ENCODE data around the gene RFPL2.
"Not testable (repeated sequence)": the region's sequence is repeated elsewhere in the genome, so short reads cannot be mapped to it uniquely, and the experiment has no call there.

RFPL2 gene

GRCh38 chr22:32175115-32175514 lies 29.8 kb downstream of the RFPL2 start:
- Histone ChIP-seq H3K36me3 (ENCODE audit: control insufficient read depth in 2 of 2, insufficient read depth in 2 of 2, low read length in 2 of 2) (no peaks in the 10 kb centered on the region), H3K4me3 (ENCODE audit: low read length in 2 of 2) (no peak overlapping the region), H3K4me1 (ENCODE audit: control insufficient read depth in 2 of 2, insufficient read depth in 2 of 2, low read length in 2 of 2) (no peaks in the 10 kb centered on the region), H3K9ac (ENCODE audit: low read depth in 1 of 2, low read length in 2 of 2) (no peak overlapping the region), H3K27ac (ENCODE audit: low read depth in 2 of 2, low read length in 2 of 2) (no peak overlapping the region), H3K27me3 (ENCODE audit: control insufficient read depth in 2 of 2, insufficient read depth in 2 of 2, low read length in 2 of 2) (peaks cover 6 to 21% of the 10 kb centered on the region in 2 donors), H3K9me3 (ENCODE audit: control insufficient read depth in 2 of 2, low read length in 2 of 2) (no peaks in the 10 kb centered on the region)

- H3K4me3 ChIP-seq (ENCODE audit: low read length in 2 of 2): no peak overlapping the region
- no peaks in the 10 kb centered on the region for H3K9me3 ChIP-seq (ENCODE audit: control insufficient read depth in 2 of 2, low read length in 2 of 2)
- no peak overlapping the region for H3K27ac ChIP-seq (ENCODE audit: low read depth in 2 of 2, low read length in 2 of 2)
- peaks cover 0 to 4% of the 10 kb centered on the region in 2 donors for H3K4me1 ChIP-seq (ENCODE audit: control insufficient read depth in 2 of 2, insufficient read depth in 2 of 2, low read length in 2 of 2)
- no peak overlapping the region for H3K9ac ChIP-seq (ENCODE audit: low read depth in 1 of 2, low read length in 2 of 2)
- H3K27me3 ChIP-seq (ENCODE audit: control insufficient read depth in 2 of 2, insufficient read depth in 2 of 2, low read length in 2 of 2): peaks cover 0 to 3% of the 10 kb centered on the region in 2 donors
- H3K36me3 ChIP-seq (ENCODE audit: control insufficient read depth in 2 of 2, insufficient read depth in 2 of 2, low read length in 2 of 2): no peaks in the 10 kb centered on the region
Observed at GRCh38 chr22:32165681-32166080, 39.2 kb downstream of the RFPL2 start.

DNA sequence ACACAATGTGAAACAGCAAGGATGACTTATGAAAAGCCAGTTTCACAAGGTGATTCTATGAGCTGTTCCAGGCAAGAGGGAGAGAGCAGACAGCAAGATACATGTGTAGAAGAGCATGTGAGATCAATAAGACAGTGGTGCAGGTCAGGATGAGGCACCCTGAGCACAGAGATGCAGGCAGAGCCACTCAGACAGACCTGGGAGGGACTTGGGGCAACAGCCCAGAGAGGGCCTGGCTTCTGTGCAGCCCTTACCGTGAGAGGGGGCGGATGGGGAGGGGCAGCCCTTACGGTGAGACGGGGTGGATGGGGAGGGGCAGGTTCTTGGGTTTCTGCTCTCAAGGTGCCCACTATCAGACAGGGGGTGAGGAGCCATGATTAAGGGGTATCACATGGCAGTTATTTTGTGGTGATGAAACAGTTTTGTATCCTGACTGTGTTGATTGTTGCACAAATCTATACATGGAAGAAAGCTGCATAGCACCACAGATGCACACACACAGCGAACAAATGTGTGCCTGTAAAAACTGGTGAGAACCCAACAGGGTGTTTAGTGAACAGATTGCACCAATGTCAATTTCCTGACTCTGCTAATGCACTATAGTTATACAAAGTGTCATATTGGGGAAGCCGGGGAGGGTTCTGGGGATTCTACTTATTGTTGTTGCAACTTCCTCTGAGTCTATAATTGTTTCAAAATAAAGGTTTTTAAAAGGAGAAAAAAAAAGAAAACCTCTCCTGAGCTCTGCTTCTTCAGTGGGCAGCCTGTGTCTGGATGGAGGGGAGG lies 40.6 kb downstream of the RFPL2 start:
- Histone ChIP-seq H3K9me3 (ENCODE audit: control insufficient read depth in 2 of 2, low read length in 2 of 2) (no peaks in the 10 kb centered on the region), H3K36me3 (ENCODE audit: control insufficient read depth in 2 of 2, insufficient read depth in 2 of 2, low read length in 2 of 2) (no peaks in the 10 kb centered on the region), H3K9ac (ENCODE audit: low read depth in 1 of 2, low read length in 2 of 2) (no peak overlapping the region), H3K27me3 (ENCODE audit: control insufficient read depth in 2 of 2, insufficient read depth in 2 of 2, low read length in 2 of 2) (peaks cover 0 to 3% of the 10 kb centered on the region in 2 donors), H3K27ac (ENCODE audit: low read depth in 2 of 2, low read length in 2 of 2) (no peak overlapping the region), H3K4me1 (ENCODE audit: control insufficient read depth in 2 of 2, insufficient read depth in 2 of 2, low read length in 2 of 2) (peaks cover 0 to 4% of the 10 kb centered on the region in 2 donors), H3K4me3 (ENCODE audit: low read length in 2 of 2) (no peak overlapping the region)

GRCh38 chr22:32160411-32160810 lies 44.5 kb downstream of the RFPL2 start:
- H3K9me3 ChIP-seq (ENCODE audit: control insufficient read depth in 2 of 2, low read length in 2 of 2); H3K36me3 ChIP-seq (ENCODE audit: control insufficient read depth in 2 of 2, insufficient read depth in 2 of 2, low read length in 2 of 2); H3K4me1 ChIP-seq (ENCODE audit: control insufficient read depth in 2 of 2, insufficient read depth in 2 of 2, low read length in 2 of 2); H3K4me3 ChIP-seq (ENCODE audit: low read length in 2 of 2); H3K27ac ChIP-seq (ENCODE audit: low read depth in 2 of 2, low read length in 2 of 2); H3K27me3 ChIP-seq (ENCODE audit: control insufficient read depth in 2 of 2, insufficient read depth in 2 of 2, low read length in 2 of 2); H3K9ac ChIP-seq (ENCODE audit: low read depth in 1 of 2, low read length in 2 of 2): not testable (repeated sequence)

- Histone ChIP-seq H3K4me1 (ENCODE audit: control insufficient read depth in 2 of 2, insufficient read depth in 2 of 2, low read length in 2 of 2) (no peaks in the 10 kb centered on the region), H3K27ac (ENCODE audit: low read depth in 2 of 2, low read length in 2 of 2) (no peak within 1 kb of the TSS), H3K36me3 (ENCODE audit: control insufficient read depth in 2 of 2, insufficient read depth in 2 of 2, low read length in 2 of 2) (no peaks in the 10 kb centered on the region), H3K9me3 (ENCODE audit: control insufficient read depth in 2 of 2, low read length in 2 of 2) (no peaks in the 10 kb centered on the region), H3K27me3 (ENCODE audit: control insufficient read depth in 2 of 2, insufficient read depth in 2 of 2, low read length in 2 of 2) (peaks cover 0 to 1% of the 10 kb centered on the region in 2 donors), H3K9ac (ENCODE audit: low read depth in 1 of 2, low read length in 2 of 2) (no peak within 1 kb of the TSS), H3K4me3 (ENCODE audit: low read length in 2 of 2) (no peak within 1 kb of the TSS)
Observed at GRCh38 chr22:32158712-32159533, 46.0 kb downstream of the RFPL2 start, which contains the start of gene C22orf42. Gene C22orf42, minus strand, starts transcription at chr22:32159303. Its CDS starts 88 bp downstream, at chr22:32159215.

DNA sequence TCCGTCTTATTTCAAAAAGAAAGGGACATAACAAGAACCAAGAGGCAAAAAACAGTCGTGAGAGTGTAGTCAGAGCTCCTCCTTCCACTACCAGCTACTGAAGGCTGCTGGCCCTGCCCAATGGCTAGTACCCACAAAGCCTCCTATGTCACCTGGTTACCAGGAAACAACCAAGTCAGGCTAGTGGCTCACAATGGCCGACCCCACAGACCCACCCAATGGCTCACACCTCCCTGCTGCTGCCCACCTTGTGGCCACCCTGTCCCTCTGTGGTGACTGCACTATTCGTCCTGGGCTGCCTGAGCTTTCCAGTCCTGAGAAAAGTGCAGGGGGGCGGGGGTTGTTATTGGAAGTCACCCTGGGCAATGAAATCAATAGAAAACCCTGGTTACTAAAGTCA lies 47.2 kb downstream of the RFPL2 start:
- not testable (repeated sequence) for H3K9me3 ChIP-seq (ENCODE audit: control insufficient read depth in 2 of 2, low read length in 2 of 2); H3K4me1 ChIP-seq (ENCODE audit: control insufficient read depth in 2 of 2, insufficient read depth in 2 of 2, low read length in 2 of 2); H3K9ac ChIP-seq (ENCODE audit: low read depth in 1 of 2, low read length in 2 of 2); H3K36me3 ChIP-seq (ENCODE audit: control insufficient read depth in 2 of 2, insufficient read depth in 2 of 2, low read length in 2 of 2); H3K27ac ChIP-seq (ENCODE audit: low read depth in 2 of 2, low read length in 2 of 2); H3K27me3 ChIP-seq (ENCODE audit: control insufficient read depth in 2 of 2, insufficient read depth in 2 of 2, low read length in 2 of 2); H3K4me3 ChIP-seq (ENCODE audit: low read length in 2 of 2)

GRCh38 chr22:32154727-32155126 lies 50.1 kb downstream of the RFPL2 start:
- H3K36me3 ChIP-seq (ENCODE audit: control insufficient read depth in 2 of 2, insufficient read depth in 2 of 2, low read length in 2 of 2); H3K27ac ChIP-seq (ENCODE audit: low read depth in 2 of 2, low read length in 2 of 2); H3K27me3 ChIP-seq (ENCODE audit: control insufficient read depth in 2 of 2, insufficient read depth in 2 of 2, low read length in 2 of 2); H3K9ac ChIP-seq (ENCODE audit: low read depth in 1 of 2, low read length in 2 of 2); H3K4me3 ChIP-seq (ENCODE audit: low read length in 2 of 2); H3K9me3 ChIP-seq (ENCODE audit: control insufficient read depth in 2 of 2, low read length in 2 of 2); H3K4me1 ChIP-seq (ENCODE audit: control insufficient read depth in 2 of 2, insufficient read depth in 2 of 2, low read length in 2 of 2): not testable (repeated sequence)

DNA sequence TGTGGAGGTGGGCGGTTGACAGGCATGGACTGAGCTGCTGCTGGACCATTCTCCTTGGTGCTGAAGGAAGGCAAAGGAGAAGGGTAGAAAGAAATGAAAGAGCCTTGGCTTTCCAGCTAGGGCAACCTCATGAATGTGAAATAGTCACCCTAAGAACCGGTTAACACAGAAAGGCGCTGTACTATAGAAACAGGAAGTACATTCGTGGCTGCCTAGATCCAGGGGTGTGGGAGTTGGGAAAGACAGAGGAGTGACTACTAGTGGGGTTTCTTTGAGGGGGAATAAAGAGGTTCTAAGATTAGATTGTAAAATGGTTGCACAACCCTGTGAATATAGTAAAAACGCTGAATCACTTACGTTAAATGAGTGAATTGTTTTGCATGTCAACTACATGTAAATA lies 53.2 kb downstream of the RFPL2 start:
- H3K36me3 ChIP-seq (ENCODE audit: control insufficient read depth in 2 of 2, insufficient read depth in 2 of 2, low read length in 2 of 2); H3K27ac ChIP-seq (ENCODE audit: low read depth in 2 of 2, low read length in 2 of 2); H3K9me3 ChIP-seq (ENCODE audit: control insufficient read depth in 2 of 2, low read length in 2 of 2); H3K27me3 ChIP-seq (ENCODE audit: control insufficient read depth in 2 of 2, insufficient read depth in 2 of 2, low read length in 2 of 2); H3K4me3 ChIP-seq (ENCODE audit: low read length in 2 of 2); H3K9ac ChIP-seq (ENCODE audit: low read depth in 1 of 2, low read length in 2 of 2); H3K4me1 ChIP-seq (ENCODE audit: control insufficient read depth in 2 of 2, insufficient read depth in 2 of 2, low read length in 2 of 2): not testable (repeated sequence)

- not testable (repeated sequence) for H3K27me3 ChIP-seq (ENCODE audit: control insufficient read depth in 2 of 2, insufficient read depth in 2 of 2, low read length in 2 of 2); H3K4me1 ChIP-seq (ENCODE audit: control insufficient read depth in 2 of 2, insufficient read depth in 2 of 2, low read length in 2 of 2); H3K9ac ChIP-seq (ENCODE audit: low read depth in 1 of 2, low read length in 2 of 2); H3K9me3 ChIP-seq (ENCODE audit: control insufficient read depth in 2 of 2, low read length in 2 of 2); H3K27ac ChIP-seq (ENCODE audit: low read depth in 2 of 2, low read length in 2 of 2); H3K36me3 ChIP-seq (ENCODE audit: control insufficient read depth in 2 of 2, insufficient read depth in 2 of 2, low read length in 2 of 2); H3K4me3 ChIP-seq (ENCODE audit: low read length in 2 of 2)
Observed at GRCh38 chr22:32150647-32151046, 54.2 kb downstream of the RFPL2 start.

- H3K27ac ChIP-seq (ENCODE audit: low read depth in 2 of 2, low read length in 2 of 2); H3K4me1 ChIP-seq (ENCODE audit: control insufficient read depth in 2 of 2, insufficient read depth in 2 of 2, low read length in 2 of 2); H3K9ac ChIP-seq (ENCODE audit: low read depth in 1 of 2, low read length in 2 of 2); H3K4me3 ChIP-seq (ENCODE audit: low read length in 2 of 2); H3K27me3 ChIP-seq (ENCODE audit: control insufficient read depth in 2 of 2, insufficient read depth in 2 of 2, low read length in 2 of 2); H3K36me3 ChIP-seq (ENCODE audit: control insufficient read depth in 2 of 2, insufficient read depth in 2 of 2, low read length in 2 of 2); H3K9me3 ChIP-seq (ENCODE audit: control insufficient read depth in 2 of 2, low read length in 2 of 2): not testable (repeated sequence)
Observed at GRCh38 chr22:32148372-32148771, 56.5 kb downstream of the RFPL2 start.

All from mucosa of rectum (tissue), 2 donors.